Brain microvascular endothelial cell (primary cell): ENCODE results near the gene HEYL.

ENCODE experiments used
- DNase-seq: peaks from one replicate; pipeline ENCODE4 v3.0.0-alpha.2; 2020
- H3K27ac ChIP-seq: fragments of 250-450 bp; sonication (Bioruptor Pico); 2 replicates; pipeline ENCODE4 v1.5.1; 2020; ENCODE audit warnings: mild to moderate bottlenecking, moderate library complexity
- H3K27me3 ChIP-seq: fragments of 250-450 bp; sonication (Bioruptor Pico); replicated peaks from 2 replicates; pipeline ENCODE4 v1.5.1; 2020; ENCODE audit warnings: mild to moderate bottlenecking
- H3K36me3 ChIP-seq: fragments of 250-450 bp; sonication (Bioruptor Pico); replicated peaks from 2 replicates; pipeline ENCODE4 v1.5.1; 2020; ENCODE audit warnings: mild to moderate bottlenecking
- H3K4me3 ChIP-seq: 2 replicates; pipeline ENCODE4 v1.5.1; 2011; ENCODE audit warnings: low read depth, mild to moderate bottlenecking, control low read depth, low read length, moderate library complexity
- CTCF ChIP-seq: IDR thresholded peaks from 2 replicates; pipeline ENCODE4 v1.5.1; 2011; ENCODE audit warnings: low read depth, mild to moderate bottlenecking, moderate library complexity, low read length, control low read depth, inconsistent platforms; ENCODE audit errors: missing control alignments
- in situ Hi-C: cut with HindIII; loops from 2 replicates; pipeline ENCODE4 v1.10.0; 2017; ENCODE audit warnings: low sequenced_read_pairs, low pct_ligation_motif_present

Gene HEYL

GRCh38 chr1:39663559-39663958 lies 24.1 kb upstream of the HEYL start:
- no peak for TF ChIP-seq CTCF
- Histone ChIP-seq H3K27ac (no peak overlapping the region), H3K36me3 (no peaks in the 10 kb centered on the region), H3K27me3 (peaks cover 2% of the 10 kb centered on the region), H3K4me3 (no peak overlapping the region)
- no peak for DNase-seq
- in situ Hi-C loops = no loop called here

GRCh38 chr1:39662861-39663260 lies 23.4 kb upstream of the HEYL start:
- Histone ChIP-seq H3K4me3 (no peak overlapping the region), H3K27me3 (peaks cover 2% of the 10 kb centered on the region), H3K36me3 (no peaks in the 10 kb centered on the region), H3K27ac (no peak overlapping the region)
- in situ Hi-C loops = no loop called here
- DNase-seq = no peak
- TF ChIP-seq CTCF = no peak

GRCh38 chr1:39659538-39659937 lies 20.1 kb upstream of the HEYL start:
- TF ChIP-seq CTCF = no peak
- H3K27ac ChIP-seq = no peak overlapping the region
- H3K4me3 ChIP-seq = no peak overlapping the region
- in situ Hi-C loops = no loop called here
- no peaks in the 10 kb centered on the region for H3K27me3 ChIP-seq
- DNase-seq = no peak
- no peaks in the 10 kb centered on the region for H3K36me3 ChIP-seq

- no peak overlapping the region for H3K27ac ChIP-seq
- no peaks in the 10 kb centered on the region for H3K27me3 ChIP-seq
- DNase-seq = no peak
- H3K36me3 ChIP-seq = no peaks in the 10 kb centered on the region
- no peak overlapping the region for H3K4me3 ChIP-seq
- TF ChIP-seq CTCF = no peak
- in situ Hi-C loops = no loop called here
Measured at GRCh38 chr1:39659110-39659509, 19.7 kb upstream of the HEYL start.

GRCh38 chr1:39657923-39658485 lies 18.6 kb upstream of the HEYL start:
- Histone ChIP-seq H3K27ac (no peak overlapping the region), H3K4me3 (no peak overlapping the region), H3K36me3 (no peaks in the 10 kb centered on the region), H3K27me3 (no peaks in the 10 kb centered on the region)
- DNase-seq = peak; percentile 36
- in situ Hi-C loops = no loop called here
- TF ChIP-seq CTCF = peak; percentile 89

- Histone ChIP-seq H3K27ac (no peak overlapping the region), H3K27me3 (no peaks in the 10 kb centered on the region), H3K36me3 (no peaks in the 10 kb centered on the region), H3K4me3 (no peak overlapping the region)
- TF ChIP-seq CTCF = no peak
- in situ Hi-C loops = no loop called here
- DNase-seq = peak; percentile 43
Measured at GRCh38 chr1:39657402-39657801, 18.0 kb upstream of the HEYL start.
